Daoy (cell line): ENCODE results near the gene WDR90. TPM values are rescaled to one million over a fixed set of nuclear protein-coding genes. Genes with fewer than 3 reads are reported as not detected.

ENCODE experiments used
- DNase-seq: peaks from one replicate; pipeline ENCODE4 v3.0.0-alpha.2; 2015; ENCODE audit warnings: low read depth
- total RNA-seq: library from RNA; depleted of rRNA; stranded (reverse); fragments of >200 nt; shearing (Covaris generic); gene quantifications from 2 replicates; pipeline ENCODE4 v1.2.3, GENCODE V29; 2014

The WDR90 gene
- total RNA-seq, 1 experiment from 2014 or later = 11.7 TPM

DNA sequence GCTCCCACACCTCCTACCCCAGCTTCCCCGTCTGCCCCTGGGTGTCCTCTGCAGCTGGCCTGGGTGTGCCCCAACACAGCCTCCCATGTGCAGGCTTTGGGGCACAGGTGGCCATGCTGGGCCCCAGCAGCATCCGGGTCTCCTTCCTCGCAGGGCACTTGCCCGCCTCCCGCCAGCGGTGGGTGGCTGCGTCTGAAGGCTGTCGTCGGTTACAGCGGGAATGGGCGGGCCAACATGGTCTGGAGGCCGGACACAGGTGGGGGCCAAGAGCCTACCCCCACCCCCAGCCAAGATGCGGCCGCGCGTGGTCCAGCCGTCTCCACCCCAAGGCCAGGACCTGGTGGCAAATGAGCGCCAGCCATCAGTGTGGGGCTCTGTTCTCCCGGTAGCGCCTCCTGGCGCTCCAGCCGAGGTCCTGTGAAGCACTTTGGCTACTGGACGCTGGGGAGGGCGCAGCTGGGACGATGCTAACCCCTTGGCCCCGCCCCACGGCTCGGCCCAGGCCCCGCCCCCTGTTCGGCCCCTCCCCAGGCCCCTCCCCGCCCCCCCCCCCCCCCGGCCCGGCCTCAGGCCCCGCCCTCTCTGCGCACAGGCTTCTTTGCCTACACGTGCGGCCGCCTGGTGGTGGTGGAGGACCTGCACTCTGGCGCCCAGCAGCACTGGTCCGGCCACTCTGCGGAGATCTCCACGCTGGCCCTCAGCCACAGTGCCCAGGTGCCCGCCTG is 11.5 kb downstream of the WDR90 start:
- DNase-seq = peak; percentile 80

DNA sequence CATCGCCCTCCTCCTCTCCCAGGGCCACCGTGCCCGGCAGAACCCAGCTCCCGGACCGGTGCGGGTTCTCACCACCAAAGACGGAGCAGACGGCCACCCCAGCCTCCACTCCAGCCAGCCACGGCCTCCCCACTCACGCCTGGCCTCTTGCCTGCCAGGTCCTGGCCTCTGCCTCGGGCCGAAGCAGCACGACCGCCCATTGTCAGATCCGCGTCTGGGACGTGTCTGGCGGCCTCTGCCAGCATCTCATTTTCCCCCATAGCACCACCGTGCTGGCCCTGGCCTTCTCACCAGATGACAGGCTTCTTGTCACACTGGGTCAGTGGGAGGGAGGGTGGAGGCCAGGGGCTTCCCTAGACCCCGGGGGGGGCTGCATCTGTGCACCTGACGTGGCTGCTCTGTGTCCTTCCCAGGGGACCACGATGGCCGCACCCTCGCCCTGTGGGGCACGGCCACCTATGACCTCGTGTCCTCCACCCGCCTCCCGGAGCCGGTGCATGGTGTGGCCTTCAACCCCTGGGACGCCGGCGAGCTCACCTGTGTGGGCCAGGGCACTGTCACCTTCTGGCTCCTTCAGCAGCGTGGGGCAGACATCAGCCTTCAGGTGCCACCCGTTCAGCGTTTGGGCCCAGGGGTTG is 12.1 kb downstream of the WDR90 start:
- no peak for DNase-seq

DNA sequence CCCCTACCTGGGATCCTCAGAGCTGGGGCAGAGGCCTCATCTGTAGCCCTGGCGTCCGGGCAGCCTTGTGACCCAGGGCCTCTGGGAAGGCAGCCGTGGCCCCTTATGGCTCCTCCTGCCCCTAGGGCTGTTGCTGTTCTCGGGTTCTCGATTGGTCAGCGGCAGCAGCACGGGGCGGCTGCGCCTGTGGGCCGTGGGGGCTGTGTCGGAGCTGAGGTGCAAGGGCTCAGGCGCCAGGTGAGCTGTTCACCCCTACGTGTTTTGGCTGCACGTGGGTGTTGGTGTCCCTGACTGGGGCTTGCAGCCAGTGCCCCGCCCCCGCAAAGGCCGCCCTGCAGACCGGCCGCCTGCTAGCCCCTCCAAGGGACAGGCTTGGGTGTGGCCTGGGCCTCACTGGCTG is 12.9 kb downstream of the WDR90 start:
- DNase-seq = no peak

DNA sequence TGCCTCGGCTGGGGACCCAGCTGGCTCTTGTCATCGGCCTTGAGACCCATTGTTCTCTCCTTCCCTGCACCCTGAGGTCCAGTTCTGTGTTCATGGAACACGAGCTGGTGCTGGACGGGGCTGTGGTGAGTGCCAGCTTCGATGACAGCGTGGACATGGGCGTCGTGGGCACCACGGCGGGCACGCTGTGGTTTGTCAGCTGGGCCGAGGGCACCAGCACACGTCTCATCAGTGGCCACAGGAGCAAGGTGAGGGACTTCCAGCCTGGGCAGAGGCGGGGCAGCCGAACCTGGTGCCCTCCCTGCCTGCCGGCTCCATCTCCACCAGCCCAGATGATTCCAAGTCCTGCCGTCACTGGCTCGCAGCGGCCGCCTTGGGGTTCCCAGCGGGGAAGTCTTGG is 13.4 kb downstream of the WDR90 start:
- DNase-seq = no peak

DNA sequence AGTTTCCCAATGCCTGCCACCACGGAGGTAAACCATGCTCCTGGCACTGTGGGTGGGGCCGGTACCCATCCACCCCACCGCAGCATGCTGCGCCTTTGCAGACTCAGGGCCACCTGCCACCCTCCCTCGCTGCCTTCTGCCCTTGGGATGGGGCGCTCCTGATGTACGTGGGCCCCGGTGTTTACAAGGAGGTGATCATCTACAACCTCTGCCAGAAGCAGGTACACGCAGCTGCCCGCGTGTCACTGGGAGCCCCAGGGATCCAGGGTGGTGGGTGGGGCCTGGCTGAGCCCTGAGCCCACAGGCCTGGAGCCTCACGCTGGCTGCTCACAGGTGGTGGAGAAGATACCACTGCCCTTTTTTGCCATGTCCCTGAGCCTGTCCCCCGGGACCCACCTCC is 17.4 kb downstream of the WDR90 start:
- no peak for DNase-seq

DNA sequence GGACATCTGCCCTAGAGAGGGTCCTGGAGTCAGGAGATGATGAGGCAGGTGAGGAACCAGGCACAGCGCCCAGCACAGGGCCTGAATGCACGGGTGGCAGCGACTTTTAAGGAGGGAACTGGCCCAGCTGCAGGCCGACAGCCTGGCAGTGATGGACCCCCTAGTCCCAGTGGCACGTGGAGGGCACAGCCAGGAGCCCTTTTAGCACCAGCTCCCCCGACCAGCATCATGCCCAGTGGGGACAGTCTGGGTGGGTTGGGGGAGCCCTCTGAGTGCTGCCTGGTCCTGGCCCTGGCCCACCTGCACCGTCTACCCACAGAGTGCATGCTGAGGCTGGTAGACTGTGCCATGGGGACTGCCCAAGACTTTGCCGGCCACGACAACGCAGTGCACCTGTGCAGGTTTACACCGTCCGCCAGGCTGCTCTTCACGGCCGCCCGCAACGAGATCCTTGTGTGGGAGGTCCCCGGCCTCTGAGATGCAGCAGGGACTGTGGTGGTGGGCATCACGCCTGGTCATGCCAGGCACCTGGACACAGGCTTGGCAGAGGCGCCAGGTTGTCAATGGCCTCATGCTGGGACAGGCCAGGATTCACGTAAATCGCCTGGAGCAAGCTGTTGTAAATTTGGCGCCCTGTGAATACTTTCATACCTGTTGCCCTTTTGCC is 18.1 kb downstream of the WDR90 start:
- no peak for DNase-seq

DNA sequence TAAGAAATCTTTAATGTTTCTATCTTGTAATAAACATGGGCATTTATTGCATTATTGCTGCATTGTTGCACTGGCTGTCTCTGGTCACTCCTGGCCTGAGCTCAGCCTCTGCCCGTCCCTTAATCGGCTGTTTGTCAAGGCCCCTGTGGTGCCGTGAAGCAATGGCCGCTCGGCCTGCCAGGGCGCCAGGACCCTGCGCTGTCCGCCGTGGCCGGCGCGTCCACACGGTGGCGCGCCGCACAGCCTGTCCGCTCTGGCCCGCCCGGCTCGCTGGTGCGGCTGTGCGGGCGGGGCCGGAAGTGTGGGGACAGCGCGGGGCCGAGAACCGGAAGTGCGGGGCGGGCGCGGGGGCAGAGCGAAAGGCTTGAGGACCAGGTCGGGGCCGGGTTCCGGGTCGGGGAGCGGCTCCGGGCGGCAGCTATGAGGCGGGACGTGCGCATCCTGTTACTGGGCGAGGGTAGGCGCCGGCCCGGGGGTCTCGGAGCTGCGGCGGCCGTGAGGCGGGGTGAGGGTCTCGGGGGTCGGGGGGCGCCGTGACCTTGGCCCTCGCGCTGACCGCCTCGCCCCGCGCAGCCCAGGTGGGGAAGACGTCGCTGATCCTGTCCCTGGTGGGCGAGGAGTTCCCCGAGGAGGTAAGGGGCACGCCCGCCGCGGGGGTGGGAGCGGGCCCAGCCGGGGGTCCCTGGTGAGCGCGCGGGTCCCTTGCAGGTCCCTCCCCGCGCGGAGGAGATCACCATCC is 18.8 kb downstream of the WDR90 start, which contains the start of gene RHOT2:
Gene RHOT2 (plus strand): TSS at position 353 of the 739 bp plus-strand sequence. CDS start 68 bp downstream, at position 421.
- peak; percentile 94 for DNase-seq

DNA sequence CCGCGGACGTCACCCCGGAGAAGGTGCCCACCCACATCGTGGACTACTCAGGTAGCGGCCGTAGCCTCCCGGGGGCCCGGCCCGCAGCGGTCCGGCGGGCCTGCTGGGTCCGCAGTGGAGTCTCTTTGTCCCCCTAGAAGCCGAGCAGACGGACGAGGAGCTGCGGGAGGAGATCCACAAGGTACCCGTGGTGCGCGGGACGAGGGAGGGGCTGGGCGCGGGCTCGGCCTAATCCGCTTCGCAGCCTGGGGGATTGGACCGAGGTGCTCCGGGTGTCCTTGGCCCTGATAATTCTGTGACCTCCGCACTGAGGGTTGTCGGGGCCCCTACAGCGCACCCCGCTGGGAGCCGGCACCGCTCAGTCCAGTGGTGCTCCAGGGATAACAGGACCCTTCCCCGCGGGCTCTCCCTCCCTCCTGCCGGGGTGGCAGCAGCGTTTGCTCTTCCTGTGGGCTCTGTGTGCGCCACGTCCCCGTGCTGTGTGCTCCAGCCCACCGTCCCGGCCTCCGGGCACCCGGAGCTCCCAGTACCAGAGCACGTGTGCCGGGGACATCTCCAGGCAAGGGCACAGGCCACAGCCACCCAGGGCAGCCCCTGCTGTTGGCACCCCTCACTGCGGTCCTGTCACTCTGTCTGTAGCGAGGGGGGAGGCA is 19.5 kb downstream of the WDR90 start:
- DNase-seq = no peak

DNA sequence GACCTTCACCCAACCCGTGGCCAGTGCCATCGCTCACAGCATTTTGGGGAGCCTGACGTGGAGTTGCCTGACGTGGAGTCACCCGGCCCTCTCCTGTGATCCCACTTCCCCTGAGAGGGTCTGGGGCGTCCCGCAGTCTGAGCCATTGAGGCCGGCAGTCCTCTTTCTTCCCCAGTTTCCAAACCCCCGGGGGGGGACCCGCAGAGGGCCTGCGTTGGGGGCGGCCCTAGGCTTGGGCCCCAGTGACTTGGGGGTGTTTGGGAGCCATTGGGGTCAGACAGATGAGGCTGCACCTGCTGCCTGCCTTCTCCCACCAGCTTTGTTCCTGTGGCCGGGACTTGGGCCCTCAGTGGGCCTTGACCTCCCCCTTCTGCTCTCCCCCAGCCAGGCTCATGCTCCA is 20.5 kb downstream of the WDR90 start:
- DNase-seq = no peak

DNA sequence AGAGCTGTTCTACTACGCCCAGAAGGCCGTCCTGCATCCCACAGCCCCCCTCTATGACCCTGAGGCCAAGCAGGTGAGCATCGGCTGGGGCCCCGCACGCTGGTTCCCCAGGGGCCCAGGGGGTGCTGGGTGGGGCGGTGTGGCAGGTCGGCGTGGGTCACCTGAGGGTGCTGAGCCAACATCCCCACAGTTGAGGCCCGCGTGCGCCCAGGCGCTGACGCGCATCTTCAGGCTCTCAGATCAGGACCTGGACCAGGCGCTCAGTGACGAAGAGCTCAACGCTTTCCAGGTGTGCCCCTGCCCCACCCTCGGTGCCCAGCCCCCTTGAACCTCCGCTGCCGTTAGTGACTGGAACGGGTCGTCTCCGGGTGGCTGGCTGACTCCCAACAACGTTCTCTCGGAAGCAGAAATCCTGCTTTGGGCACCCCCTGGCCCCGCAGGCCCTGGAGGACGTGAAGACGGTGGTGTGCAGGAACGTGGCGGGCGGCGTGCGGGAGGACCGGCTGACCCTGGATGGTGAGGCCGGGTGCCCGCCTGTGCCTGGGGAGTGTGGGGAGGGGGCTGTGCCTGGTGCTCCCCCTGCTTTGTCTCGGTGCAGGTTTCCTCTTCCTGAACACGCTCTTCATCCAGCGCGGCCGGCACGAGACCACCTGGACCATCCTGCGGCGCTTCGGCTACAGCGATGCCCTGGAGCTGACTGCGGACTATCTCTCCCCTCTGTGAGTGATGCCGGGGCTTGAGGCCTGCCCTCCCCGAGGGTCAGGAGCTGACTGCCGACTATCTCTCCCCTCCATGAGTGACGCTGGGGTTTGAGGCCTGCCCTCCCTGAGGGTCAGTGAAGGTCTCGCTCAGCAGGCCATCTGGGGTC is 21.6 kb downstream of the WDR90 start:
- DNase-seq = no peak

DNA sequence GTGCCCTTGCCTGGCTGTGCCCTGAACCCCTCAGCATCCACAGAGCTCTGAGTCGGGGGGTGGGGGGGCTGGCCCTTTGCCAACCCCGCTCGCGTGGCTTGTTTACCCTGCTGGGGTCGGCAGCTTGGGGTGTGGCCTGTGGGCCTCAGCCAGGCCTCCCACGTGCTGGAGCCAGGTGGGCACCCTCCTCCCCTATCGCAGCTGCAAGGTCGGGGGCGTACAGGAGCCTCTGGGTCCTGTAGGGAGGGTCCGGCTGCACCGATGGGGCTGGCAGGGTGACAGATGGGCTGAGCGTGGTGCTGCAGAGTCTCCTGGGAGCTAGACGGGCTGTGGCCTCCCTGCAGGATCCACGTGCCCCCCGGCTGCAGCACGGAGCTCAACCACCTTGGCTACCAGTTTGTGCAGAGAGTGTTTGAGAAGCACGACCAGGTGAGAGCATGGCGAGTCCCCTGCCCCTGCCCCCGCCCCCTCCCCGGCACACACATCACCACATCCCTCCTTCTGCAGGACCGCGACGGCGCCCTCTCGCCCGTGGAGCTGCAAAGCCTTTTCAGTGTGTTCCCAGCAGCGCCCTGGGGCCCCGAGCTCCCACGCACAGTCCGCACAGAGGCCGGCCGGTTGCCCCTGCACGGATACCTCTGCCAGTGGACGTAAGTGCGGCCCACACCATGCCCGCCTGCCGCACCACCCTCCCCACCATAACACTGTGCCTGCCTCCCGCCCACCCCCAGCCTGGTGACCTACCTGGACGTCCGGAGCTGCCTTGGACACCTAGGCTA is 22.4 kb downstream of the WDR90 start:
- DNase-seq = no peak

DNA sequence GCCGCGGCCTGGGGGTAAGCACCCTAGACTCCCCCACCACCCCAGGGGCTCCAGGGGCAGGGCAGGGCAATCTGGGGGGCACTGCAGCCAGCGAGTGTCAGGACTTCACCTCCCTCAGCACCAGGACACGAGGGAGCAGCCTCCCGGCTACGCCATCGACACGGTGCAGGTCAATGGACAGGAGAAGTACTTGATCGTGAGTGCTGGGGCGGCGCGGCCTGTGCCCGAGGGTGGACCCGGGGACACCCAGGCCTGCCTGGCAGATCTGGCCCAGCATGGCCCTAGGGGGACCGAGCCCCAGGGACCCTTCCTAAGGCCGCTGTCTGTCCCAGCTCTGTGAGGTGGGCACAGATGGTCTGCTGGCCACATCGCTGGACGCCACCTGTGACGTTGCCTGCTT is 23.2 kb downstream of the WDR90 start:
- no peak for DNase-seq

DNA sequence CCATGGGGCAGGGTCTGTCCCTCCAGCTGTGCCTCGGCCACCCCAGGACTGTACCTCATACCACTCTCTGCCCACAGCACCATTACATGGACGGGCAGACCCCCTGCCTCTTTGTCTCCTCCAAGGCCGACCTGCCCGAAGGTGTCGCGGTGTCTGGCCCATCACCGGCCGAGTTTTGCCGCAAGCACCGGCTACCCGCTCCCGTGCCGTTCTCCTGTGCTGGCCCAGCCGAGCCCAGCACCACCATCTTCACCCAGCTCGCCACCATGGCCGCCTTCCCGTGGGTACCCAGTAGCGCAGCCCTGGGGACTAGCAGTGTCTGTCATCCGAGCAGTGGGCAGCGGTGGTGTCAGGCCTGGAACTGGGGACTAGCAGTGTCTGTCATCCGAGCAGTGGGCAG is 23.7 kb downstream of the WDR90 start:
- DNase-seq = no peak

DNA sequence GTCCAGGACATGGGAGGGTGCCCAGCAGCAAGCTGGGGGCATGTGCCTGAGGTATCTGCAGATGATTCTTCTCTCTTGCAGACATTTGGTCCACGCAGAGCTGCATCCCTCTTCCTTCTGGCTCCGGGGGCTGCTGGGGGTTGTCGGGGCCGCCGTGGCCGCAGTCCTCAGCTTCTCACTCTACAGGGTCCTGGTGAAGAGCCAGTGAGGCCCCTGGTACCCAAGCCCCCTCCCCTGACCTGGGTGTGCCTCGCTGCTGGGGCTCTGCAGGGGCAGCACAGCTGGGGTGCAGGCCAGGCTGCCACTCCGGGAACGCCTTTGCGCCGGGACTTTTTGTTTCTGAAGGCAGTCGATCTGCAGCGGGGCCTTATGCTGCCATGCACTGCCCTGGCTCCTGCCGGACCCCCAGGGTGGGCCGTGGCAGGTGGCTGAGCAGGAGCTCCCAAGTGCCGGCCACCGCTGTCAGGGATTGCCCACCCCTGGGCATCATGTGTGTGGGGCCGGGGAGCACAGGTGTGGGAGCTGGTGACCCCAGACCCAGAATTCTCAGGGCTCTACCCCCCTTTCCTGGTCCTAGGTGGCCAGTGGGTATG is 24.3 kb downstream of the WDR90 start:
- no peak for DNase-seq

DNA sequence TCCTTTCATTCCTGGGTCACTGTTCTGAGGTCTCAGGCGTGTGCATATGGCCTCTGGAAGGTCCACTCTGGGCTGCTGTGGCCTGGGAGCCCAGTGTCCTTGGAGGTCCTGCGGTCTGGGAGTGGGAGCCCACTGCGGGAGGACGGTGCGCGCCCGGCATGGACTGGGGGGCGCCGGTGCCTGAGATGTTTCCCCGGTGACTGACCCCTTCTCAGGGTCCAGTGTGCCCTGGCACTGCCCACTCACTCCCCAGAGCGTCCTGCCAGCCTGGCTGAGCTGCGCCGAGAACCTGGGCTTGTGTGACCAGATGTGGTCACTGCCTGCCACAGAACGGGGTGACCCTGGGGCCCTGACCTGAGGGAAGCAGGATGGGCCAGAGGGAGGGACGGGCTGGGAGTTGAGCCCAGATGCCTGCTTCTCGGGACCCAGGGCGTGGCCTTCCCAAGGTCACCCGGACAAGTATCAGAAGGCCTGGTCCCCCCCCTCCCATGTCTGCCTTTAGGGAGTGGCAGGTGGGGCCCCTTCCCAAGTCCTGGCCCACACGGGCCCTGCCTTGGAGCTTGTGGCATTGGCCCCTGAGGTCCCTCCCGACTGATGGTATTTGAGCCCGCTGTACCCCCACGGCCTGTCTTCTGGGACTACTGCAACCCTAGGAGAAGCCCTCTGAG is 25.2 kb downstream of the WDR90 start:
- DNase-seq = no peak

DNA sequence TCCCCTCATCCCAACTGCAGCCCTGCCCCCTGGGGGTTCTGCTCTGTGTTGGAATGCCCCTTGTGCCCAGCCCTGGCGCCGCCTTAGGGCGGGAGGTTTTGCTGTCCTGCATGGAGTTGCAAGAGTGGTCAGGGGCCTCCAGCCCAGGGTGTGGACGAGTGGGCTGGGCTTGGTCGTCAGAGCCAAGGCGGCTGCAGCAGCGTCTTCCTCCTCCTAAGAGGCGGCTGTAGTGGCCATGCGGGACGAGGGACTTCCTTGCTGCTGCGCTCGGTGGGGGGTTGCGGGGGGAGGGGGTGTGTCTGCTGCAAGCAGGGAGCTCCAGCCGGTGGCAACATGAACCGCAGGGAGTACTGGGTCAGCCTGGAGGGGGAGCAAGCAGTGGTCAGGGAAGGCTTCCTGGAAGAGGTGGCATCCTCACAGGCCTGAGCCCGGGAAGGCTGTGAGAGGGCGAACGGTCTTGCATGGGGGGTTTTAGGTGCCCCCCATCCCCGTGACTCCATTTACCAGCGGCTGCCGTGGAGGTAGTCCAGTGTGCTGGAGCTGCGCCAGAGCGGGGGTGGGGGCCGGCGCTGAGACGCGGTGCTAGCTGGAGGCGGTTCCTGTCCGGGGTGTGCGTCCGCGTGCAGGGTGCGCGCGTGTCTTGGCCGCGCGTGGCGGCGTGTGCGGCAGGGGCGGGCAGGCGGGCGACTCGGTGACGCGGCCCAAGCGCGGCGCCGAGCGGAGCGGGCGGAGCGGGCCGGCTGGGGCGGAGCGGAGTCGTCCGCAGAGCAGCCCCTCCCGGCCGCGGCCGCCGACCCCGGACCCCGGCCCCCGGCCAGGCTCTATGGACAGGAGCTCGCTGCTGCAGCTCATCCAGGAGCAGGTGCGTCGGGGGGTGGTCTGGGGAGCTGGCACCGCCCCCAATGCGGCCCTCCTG is 26.1 kb downstream of the WDR90 start, which contains the start of gene RHBDL1:
Gene RHBDL1 (plus strand): TSS at position 704 of the 916 bp plus-strand sequence. CDS start 120 bp downstream, at position 824.
- peak; percentile 61 for DNase-seq

DNA sequence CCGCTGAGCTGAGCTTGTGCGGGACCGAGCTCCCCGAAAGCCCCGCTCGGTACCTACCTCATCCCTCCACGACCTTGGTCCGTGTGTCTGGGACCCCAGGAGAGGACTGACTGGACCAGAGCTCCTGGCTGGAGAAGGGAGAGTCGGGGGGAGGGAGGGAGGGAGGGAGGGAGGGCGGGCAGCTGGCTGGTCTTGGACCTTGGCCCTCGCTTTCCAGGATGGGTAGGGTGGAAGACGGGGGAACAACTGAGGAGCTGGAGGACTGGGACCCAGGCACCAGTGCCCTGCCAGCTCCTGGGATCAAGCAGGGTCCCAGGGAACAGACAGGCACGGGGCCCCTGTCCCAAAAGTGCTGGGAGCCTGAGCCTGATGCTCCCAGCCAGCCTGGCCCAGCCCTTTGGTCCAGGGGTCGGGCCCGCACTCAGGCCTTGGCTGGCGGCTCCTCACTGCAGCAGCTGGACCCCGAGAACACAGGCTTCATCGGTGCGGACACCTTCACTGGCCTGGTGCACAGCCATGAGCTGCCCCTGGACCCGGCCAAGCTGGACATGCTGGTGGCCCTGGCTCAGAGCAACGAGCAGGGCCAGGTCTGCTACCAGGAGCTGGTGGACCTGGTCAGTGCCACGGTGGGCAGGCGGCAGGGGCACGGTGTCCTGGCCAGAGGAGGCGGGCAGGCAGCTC is 26.9 kb downstream of the WDR90 start:
- DNase-seq = no peak
